LNCaP clone FGC (cell line): ENCODE measurements around the gene HAT1.
A peak's percentile ranks its signal among the peaks of the same experiment; 100 is the strongest.

Experiments used
- DNase-seq: peaks from one replicate; pipeline ENCODE4 v3.0.0-alpha.2; 2011; ENCODE audit warnings: low read depth
- H3K4me3 ChIP-seq: 2 replicates; pipeline ENCODE4 v1.5.1; 2011; ENCODE audit warnings: mild to moderate bottlenecking, low read depth, low read length, control low read depth
- TF ChIP-seq, protein P1 (sequence below): IDR thresholded peaks from 2 replicates; pipeline ENCODE4 v1.5.1; 2012; ENCODE audit warnings: mild to moderate bottlenecking; ENCODE audit not compliant: control insufficient read depth, insufficient read depth; ENCODE audit errors: extremely low read depth

The HAT1 gene

DNA sequence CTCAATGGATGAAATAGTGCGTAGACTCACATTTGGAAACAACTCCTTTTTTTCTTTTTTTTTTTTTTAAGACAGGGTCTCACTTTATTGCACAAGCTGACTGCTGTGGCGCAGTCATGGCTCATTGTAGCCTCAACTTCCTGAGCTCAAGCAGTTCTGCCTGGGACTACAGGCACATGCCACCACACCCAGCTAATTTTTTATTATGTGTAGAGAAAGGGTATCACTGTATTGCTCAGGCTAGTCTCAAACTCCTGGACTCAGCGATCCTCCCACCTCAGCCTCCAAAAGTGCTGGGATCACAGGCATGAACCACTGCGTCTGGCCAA lies 17.4 kb downstream of the HAT1 start:
- DNase-seq: no peak
- TF ChIP-seq, protein P1, sequence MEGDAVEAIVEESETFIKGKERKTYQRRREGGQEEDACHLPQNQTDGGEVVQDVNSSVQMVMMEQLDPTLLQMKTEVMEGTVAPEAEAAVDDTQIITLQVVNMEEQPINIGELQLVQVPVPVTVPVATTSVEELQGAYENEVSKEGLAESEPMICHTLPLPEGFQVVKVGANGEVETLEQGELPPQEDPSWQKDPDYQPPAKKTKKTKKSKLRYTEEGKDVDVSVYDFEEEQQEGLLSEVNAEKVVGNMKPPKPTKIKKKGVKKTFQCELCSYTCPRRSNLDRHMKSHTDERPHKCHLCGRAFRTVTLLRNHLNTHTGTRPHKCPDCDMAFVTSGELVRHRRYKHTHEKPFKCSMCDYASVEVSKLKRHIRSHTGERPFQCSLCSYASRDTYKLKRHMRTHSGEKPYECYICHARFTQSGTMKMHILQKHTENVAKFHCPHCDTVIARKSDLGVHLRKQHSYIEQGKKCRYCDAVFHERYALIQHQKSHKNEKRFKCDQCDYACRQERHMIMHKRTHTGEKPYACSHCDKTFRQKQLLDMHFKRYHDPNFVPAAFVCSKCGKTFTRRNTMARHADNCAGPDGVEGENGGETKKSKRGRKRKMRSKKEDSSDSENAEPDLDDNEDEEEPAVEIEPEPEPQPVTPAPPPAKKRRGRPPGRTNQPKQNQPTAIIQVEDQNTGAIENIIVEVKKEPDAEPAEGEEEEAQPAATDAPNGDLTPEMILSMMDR: no peak
- no peak overlapping the region for H3K4me3 ChIP-seq

DNA sequence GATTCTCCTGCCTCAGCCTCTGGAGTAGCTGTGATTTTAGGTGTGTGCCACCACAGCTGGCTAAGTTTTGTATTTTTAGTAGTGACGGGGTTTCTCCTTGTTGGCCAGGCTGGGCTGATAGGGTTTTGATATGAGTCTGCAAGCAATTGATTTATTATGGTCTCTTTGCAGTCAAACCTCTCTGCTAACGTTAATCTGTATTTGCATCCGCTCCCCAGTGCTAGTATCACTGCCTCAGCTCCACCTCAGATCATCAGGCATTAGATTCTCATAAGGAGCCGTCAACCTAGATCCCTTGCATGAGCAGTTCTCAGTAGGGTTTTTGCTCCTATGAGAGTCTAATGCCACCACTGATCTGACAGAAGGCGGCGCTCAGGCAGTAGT lies 19.0 kb downstream of the HAT1 start:
- no peak overlapping the region for H3K4me3 ChIP-seq
- DNase-seq: no peak

DNA sequence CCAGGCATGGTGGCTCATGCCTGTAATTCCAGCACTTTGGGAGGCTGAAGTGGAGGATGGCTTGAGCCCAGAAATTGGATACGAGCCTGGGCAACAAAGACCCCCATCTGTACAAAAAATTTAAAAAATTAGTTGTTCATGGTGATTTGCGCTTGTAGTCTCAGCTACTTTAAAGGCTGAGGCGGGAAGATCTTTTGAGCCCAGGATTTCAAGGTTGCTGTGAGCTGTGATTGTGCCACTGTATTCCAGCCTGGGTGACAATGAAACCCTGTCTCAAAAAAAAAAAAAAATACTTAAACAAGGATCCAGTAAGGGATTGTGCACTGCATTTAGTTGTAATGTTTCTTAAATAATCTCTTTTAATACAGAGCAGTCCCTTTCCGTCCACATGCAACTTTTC lies 21.6 kb downstream of the HAT1 start:
- TF ChIP-seq, protein P1: no peak
- no peak for DNase-seq

More for the DNA sequence above, 19.0 kb downstream of the HAT1 start:
- TF ChIP-seq, protein P1: no peak

DNA sequence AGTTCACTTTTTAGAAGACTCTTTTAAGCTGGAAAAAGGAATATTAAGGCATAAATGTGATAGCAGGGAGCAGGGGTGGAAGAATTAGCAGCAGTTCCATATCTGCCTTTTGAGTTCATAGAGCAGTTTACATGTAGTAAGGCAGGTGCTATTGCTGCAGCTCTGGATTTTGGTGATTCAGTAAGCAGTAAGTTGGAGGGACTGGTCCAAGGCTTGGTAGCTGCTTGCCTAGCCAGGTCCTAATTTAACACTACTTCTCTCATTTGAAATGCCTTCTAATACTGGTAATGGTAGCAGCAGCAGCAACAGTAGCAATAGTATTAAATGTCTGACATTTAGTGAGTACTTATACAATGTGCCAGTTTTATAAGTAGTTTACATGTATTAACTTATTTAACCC lies 30.0 kb downstream of the HAT1 start:
- TF ChIP-seq, protein P1: no peak
- no peak for DNase-seq
- no peak overlapping the region for H3K4me3 ChIP-seq

More for the DNA sequence above, 21.6 kb downstream of the HAT1 start:
- H3K4me3 ChIP-seq: no peak overlapping the region

DNA sequence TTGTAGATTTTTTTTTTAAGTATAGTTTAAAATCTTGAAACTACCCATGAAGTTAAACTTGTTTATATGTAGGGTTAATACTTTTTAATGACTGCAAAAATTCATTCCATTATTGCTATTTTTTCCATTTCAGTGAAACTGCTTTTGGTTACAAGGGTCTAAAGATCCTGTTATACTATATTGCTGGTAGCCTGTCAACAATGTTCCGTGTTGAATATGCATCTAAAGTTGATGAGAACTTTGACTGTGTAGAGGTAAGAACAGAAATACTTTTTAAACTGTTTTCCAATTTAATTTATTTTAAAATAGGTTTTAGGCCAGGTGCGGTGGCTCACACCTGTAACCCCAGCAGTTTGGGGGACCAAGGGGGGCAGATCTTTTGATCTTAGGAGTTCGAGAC lies 30.5 kb downstream of the HAT1 start:
- no peak overlapping the region for H3K4me3 ChIP-seq
- no peak for DNase-seq
- TF ChIP-seq, protein P1: no peak

DNA sequence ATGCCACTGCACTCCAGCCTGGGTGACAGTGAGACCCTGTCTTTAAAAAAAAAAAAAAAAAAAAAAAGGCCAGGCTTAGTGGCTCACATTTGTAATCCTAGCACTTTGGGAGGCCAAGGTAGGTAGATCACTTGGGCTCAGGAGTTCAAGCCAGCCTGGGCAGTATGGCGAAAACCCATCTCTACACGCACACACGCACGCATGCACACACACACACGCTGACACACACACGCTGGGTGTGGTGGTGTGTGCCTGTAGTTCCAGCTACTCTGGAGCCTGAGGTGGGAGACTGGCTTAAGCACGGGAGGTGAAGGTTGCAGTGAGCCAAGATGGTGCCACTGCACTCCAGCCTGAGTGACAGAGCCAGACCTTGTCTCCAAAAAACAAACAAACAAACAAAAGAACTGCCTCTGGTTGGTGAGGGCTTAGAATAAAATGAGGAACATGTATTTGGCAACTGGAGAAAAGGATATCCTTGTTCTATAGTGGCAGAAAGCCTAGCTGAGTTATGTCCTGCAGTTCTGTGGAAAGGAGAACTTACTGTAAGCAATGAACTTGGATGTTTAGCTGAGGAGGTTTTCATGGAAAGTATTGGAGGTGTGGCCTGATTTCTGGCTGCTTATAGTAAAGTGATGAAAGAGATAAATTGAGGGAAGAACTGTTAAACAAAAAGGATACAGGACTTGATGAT lies 34.0 kb downstream of the HAT1 start:
- H3K4me3 ChIP-seq: no peak overlapping the region
- TF ChIP-seq, protein P1: no peak

DNA sequence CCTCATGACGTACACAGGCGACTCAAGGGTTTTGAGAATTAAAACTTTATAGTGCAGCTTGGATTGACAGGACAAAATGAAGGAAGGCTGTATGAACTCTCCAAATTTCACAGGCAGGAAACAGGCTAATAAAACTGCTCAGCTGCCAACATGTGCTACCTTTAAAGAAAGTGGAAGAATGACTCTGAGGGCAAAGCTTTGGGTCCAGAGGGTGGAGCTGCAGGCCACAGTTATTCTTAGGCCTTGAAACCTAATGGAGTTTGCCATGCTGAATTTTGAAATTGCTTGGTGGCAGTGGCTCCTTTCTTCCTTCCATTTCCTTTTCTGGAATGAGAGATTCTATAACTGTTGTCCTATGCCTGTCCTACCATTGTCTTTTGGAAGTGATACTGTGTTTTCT lies 34.8 kb downstream of the HAT1 start:
- no peak overlapping the region for H3K4me3 ChIP-seq
- no peak for DNase-seq
- TF ChIP-seq, protein P1: peak; percentile 18; the same call in 1 of the 2 replicates

More for the DNA sequence above, 34.0 kb downstream of the HAT1 start:
- no peak for DNase-seq
